HEK293 (cell line): Measurements from ENCODE around the gene FGF9.

Experiments
- GLIS1 ChIP-seq: fragments of 450-650 bp; formaldehyde crosslinking; IDR thresholded peaks from 2 replicates; pipeline ENCODE4 v1.5.1; 2016; ENCODE audit warnings: missing biosample characterization, missing genetic modification characterization
- KLF7 ChIP-seq: fragments of 450-650 bp; formaldehyde crosslinking; IDR thresholded peaks from 2 replicates; pipeline ENCODE4 v1.5.1; 2016; ENCODE audit warnings: missing biosample characterization, missing genetic modification characterization, borderline replicate concordance
- TRIM28 ChIP-seq: IDR thresholded peaks from 2 replicates; pipeline ENCODE4 v1.6.1; 2011; ENCODE audit warnings: low read length, control low read depth, borderline replicate concordance
- WT1 ChIP-seq: fragments of 450-650 bp; formaldehyde crosslinking; IDR thresholded peaks from 2 replicates; pipeline ENCODE4 v1.5.1; 2016; ENCODE audit warnings: missing biosample characterization, missing genetic modification characterization
- ZBTB48 ChIP-seq: fragments of 450-650 bp; formaldehyde crosslinking; IDR thresholded peaks from 2 replicates; pipeline ENCODE4 v1.5.1; 2016; ENCODE audit warnings: missing biosample characterization, missing genetic modification characterization
- ZFP37 ChIP-seq: fragments of 450-650 bp; formaldehyde crosslinking; IDR thresholded peaks from 2 replicates; pipeline ENCODE4 v1.5.1; 2016; ENCODE audit warnings: missing biosample characterization, missing genetic modification characterization
- ZIC2 ChIP-seq: fragments of 450-650 bp; formaldehyde crosslinking; IDR thresholded peaks from 2 replicates; pipeline ENCODE4 v1.5.1; 2016; ENCODE audit warnings: missing biosample characterization, missing genetic modification characterization
- ZNF121 ChIP-seq: fragments of 450-650 bp; formaldehyde crosslinking; IDR thresholded peaks from 2 replicates; pipeline ENCODE4 v1.5.1; 2016; ENCODE audit warnings: missing biosample characterization, missing genetic modification characterization
- ZNF18 ChIP-seq: fragments of 450-650 bp; formaldehyde crosslinking; IDR thresholded peaks from 2 replicates; pipeline ENCODE4 v1.5.1; 2016; ENCODE audit warnings: missing biosample characterization, missing genetic modification characterization
- ZNF184 ChIP-seq: fragments of 450-650 bp; IDR thresholded peaks from 2 replicates; pipeline ENCODE4 v1.5.1; 2018; ENCODE audit warnings: missing biosample characterization, mild to moderate bottlenecking, missing genetic modification characterization
- ZNF239 ChIP-seq: fragments of 450-650 bp; formaldehyde crosslinking; IDR thresholded peaks from 2 replicates; pipeline ENCODE4 v1.5.1; 2016; ENCODE audit warnings: missing biosample characterization, missing genetic modification characterization
- ZNF248 ChIP-seq: fragments of 450-650 bp; formaldehyde crosslinking; IDR thresholded peaks from 2 replicates; pipeline ENCODE4 v1.5.1; 2017; ENCODE audit warnings: missing biosample characterization, missing genetic modification characterization
- ZNF274 ChIP-seq, 2 experiments: fragments of 200-500 bp in 1 of 2; fragments of 450-650 bp in 1 of 2; sonication (Bioruptor generic) in 1 of 2; formaldehyde crosslinking in 1 of 2; IDR thresholded peaks; 2 replicates each; pipeline versions ENCODE4 v1.5.1 to v1.6.1; 2014 to 2016; ENCODE audit warnings: borderline replicate concordance in 1 of 2, inconsistent platforms in 1 of 2, low read length in 1 of 2, missing biosample characterization in 1 of 2, missing genetic modification characterization in 1 of 2
- ZNF280D ChIP-seq: fragments of 450-650 bp; formaldehyde crosslinking; IDR thresholded peaks from 2 replicates; pipeline ENCODE4 v1.5.1; 2016; ENCODE audit warnings: missing biosample characterization, missing genetic modification characterization
- ZNF350 ChIP-seq: fragments of 450-650 bp; formaldehyde crosslinking; IDR thresholded peaks from 2 replicates; pipeline ENCODE4 v1.5.0; 2017; ENCODE audit warnings: missing biosample characterization, mild to moderate bottlenecking, missing genetic modification characterization
- ZNF366 ChIP-seq: fragments of 450-650 bp; formaldehyde crosslinking; conservative IDR thresholded peaks from 2 replicates; pipeline ENCODE4 v1.5.1; 2016; ENCODE audit warnings: missing biosample characterization, missing genetic modification characterization
- ZNF391 ChIP-seq: fragments of 450-650 bp; formaldehyde crosslinking; IDR thresholded peaks from 2 replicates; pipeline ENCODE4 v1.5.1; 2016; ENCODE audit warnings: low read depth, missing biosample characterization, missing genetic modification characterization, borderline replicate concordance
- ZNF521 ChIP-seq: fragments of 450-650 bp; formaldehyde crosslinking; IDR thresholded peaks from 2 replicates; pipeline ENCODE4 v1.5.1; 2017; ENCODE audit warnings: missing biosample characterization, mild to moderate bottlenecking, missing genetic modification characterization
- ZNF529 ChIP-seq: fragments of 450-650 bp; formaldehyde crosslinking; IDR thresholded peaks from 2 replicates; pipeline ENCODE4 v1.5.1; 2017; ENCODE audit warnings: missing genetic modification characterization, missing biosample characterization; ENCODE audit not compliant: insufficient replicate concordance
- ZNF549 ChIP-seq: fragments of 450-650 bp; IDR thresholded peaks from 2 replicates; pipeline ENCODE4 v1.5.1; 2018; ENCODE audit warnings: missing biosample characterization, missing genetic modification characterization, mild to moderate bottlenecking, inconsistent platforms, moderate library complexity
- ZNF558 ChIP-seq: fragments of 450-650 bp; formaldehyde crosslinking; IDR thresholded peaks from 2 replicates; pipeline ENCODE4 v1.5.1; 2016; ENCODE audit warnings: missing biosample characterization, missing genetic modification characterization
- ZNF561 ChIP-seq: fragments of 450-650 bp; IDR thresholded peaks from 2 replicates; pipeline ENCODE4 v1.5.1; 2018; ENCODE audit warnings: missing biosample characterization, missing genetic modification characterization, borderline replicate concordance
- ZNF654 ChIP-seq: fragments of 450-650 bp; formaldehyde crosslinking; IDR thresholded peaks from 2 replicates; pipeline ENCODE4 v1.5.1; 2016; ENCODE audit warnings: low read depth, missing biosample characterization, missing genetic modification characterization
- ZNF658 ChIP-seq: fragments of 450-650 bp; formaldehyde crosslinking; IDR thresholded peaks from 2 replicates; pipeline ENCODE4; 2016; ENCODE audit warnings: missing biosample characterization, missing genetic modification characterization
- ZNF660 ChIP-seq: fragments of 450-650 bp; IDR thresholded peaks from 2 replicates; pipeline ENCODE4 v1.5.1; 2018; ENCODE audit warnings: missing biosample characterization, mild to moderate bottlenecking, missing genetic modification characterization
- ZNF747 ChIP-seq: fragments of 450-650 bp; formaldehyde crosslinking; IDR thresholded peaks from 2 replicates; pipeline ENCODE4 v1.5.1; 2016; ENCODE audit warnings: missing biosample characterization, missing genetic modification characterization
- ZNF76 ChIP-seq: fragments of 450-650 bp; formaldehyde crosslinking; IDR thresholded peaks from 2 replicates; pipeline ENCODE4; 2016; ENCODE audit warnings: low read depth, missing biosample characterization, missing genetic modification characterization, borderline replicate concordance
- ZNF777 ChIP-seq: fragments of 450-650 bp; formaldehyde crosslinking; IDR thresholded peaks from 2 replicates; pipeline ENCODE4 v1.5.1; 2017; ENCODE audit warnings: missing biosample characterization, missing genetic modification characterization, borderline replicate concordance
- ZNF785 ChIP-seq: fragments of 450-650 bp; formaldehyde crosslinking; IDR thresholded peaks from 2 replicates; pipeline ENCODE4 v1.5.1; 2016; ENCODE audit warnings: missing biosample characterization, missing genetic modification characterization
- ZNF791 ChIP-seq: fragments of 450-650 bp; formaldehyde crosslinking; IDR thresholded peaks from 2 replicates; pipeline ENCODE4 v1.5.1; 2016; ENCODE audit warnings: missing biosample characterization, missing genetic modification characterization

FGF9 gene

GRCh38 chr13:21638319-21639282 lies 32.3 kb upstream of the FGF9 start (continued):
- TF ChIP-seq ZNF18 (tag by site-specific recombination) (0 out of 2 replicates have a peak, but pooled peaks have one; percentile 31), ZNF561 (tag by site-specific recombination) (no peak), ZBTB48 (tag by site-specific recombination) (no peak), ZNF76 (tag by site-specific recombination) (no peak), ZNF184 (tag by site-specific recombination) (no peak), ZNF791 (tag by site-specific recombination) (no peak), ZNF366 (tag by site-specific recombination) (0 out of 2 replicates have a peak, but pooled peaks have one; percentile 21), ZNF785 (no peak), ZNF658 (no peak), ZNF747 (tag by site-specific recombination) (no peak), ZNF350 (no peak), ZNF654 (tag by site-specific recombination) (peak; percentile 66), ZNF521 (no peak), ZNF660 (tag by site-specific recombination) (0 out of 2 replicates have a peak, but pooled peaks have one; percentile 34), ZNF274 (IDR thresholded peaks at IDR 0.05; ENCODE audit: low read length) (no peak), ZNF274 (tag by site-specific recombination; IDR thresholded peaks at IDR 0.05; ENCODE audit: borderline replicate concordance) (no peak), ZNF558 (tag by site-specific recombination) (no peak), ZNF777 (tag by site-specific recombination) (no peak), ZNF280D (tag by site-specific recombination) (no peak), TRIM28 (no peak), ZIC2 (tag by site-specific recombination) (no peak), ZNF121 (tag by site-specific recombination) (no peak), GLIS1 (tag by site-specific recombination) (no peak), ZFP37 (no peak), ZNF549 (no peak), ZNF529 (tag by site-specific recombination) (no peak), KLF7 (tag by site-specific recombination) (no peak), ZNF239 (tag by site-specific recombination) (no peak), ZNF248 (no peak), ZNF391 (tag by site-specific recombination) (no peak), WT1 (tag by site-specific recombination) (no peak)
